GM19023 (cell line): ENCODE results near the gene KATNIP.
"Not testable (repeated sequence)": the region's sequence is repeated elsewhere in the genome, so short reads cannot be mapped to it uniquely, and the experiment has no call there.

Experiments used
- ATAC-seq: cut with Tn5 transposase; IDR thresholded peaks from one replicate; pipeline ENCODE4 v1.9.1; 2021; ENCODE audit warnings: mild to moderate bottlenecking, moderate library complexity; ENCODE audit not compliant: unreplicated experiment

KATNIP gene

DNA sequence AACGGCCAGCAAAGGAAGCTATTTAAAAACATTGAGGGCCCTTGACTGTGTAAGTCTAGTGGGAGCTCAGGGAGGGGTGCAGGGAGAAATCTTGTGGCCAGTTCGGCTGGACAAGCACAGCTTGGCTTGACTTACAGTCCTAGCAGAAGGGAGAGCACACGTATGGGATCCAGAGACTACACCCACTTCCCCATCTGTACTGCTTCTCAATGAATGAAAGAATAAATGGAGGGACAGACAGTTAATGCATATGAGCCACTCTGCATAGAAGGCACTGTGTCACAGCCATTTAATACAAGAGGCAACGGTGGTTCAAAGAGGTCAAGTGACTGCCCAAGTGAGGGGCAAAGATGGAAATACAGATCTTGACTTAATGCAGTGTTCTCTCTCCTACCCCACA is 15.7 kb upstream of the KATNIP start:
- ATAC-seq = no peak

GRCh38 chr16:27538528-27538927 is 11.4 kb upstream of the KATNIP start:
- no peak for ATAC-seq

GRCh38 chr16:27539120-27539519 is 10.8 kb upstream of the KATNIP start:
- no peak for ATAC-seq

DNA sequence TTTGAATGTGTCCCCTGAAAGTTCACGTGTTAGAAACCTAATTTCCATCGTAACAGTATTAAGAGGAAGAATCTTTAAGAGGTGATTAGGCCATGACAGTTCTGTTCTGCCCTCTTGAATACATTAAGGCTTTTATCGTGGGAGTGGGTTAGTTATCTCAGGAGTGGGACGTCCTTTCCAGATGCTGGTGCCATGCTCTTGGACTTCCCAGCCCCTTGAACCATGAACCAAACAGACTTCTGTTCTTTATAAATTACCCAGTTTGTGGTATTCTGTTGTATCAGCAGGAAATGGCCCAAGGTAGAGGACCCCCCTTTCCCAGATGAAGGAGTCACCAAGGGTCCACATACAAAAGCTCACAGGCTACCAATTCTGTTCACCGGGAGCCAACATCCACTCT is 10.3 kb upstream of the KATNIP start:
- ATAC-seq = no peak

- ATAC-seq = no peak
Observed at GRCh38 chr16:27543801-27544200, 6.1 kb upstream of the KATNIP start.

GRCh38 chr16:27544671-27545070 is 5.3 kb upstream of the KATNIP start:
- ATAC-seq = no peak

GRCh38 chr16:27547134-27547533 is 2.8 kb upstream of the KATNIP start:
- ATAC-seq = no peak

DNA sequence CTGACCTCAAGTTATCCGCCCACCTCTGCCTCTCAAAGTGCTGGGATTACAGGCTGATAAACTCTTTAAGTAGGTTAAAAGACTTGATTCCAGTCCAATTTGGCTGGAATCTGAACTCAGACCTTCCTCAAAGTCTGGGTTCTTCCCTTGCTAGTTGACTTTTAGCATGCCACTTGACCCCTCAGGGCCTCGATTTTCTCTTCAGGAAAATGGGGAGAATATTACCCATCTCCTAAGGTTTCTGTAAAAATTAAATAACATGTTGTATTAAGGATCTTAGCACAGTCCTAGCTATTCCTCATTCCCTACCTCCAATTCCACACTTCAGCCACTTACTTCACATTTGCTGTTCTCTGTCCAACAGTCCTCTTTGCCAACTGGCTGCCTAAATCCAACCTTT is 2.1 kb upstream of the KATNIP start:
- no peak for ATAC-seq

DNA sequence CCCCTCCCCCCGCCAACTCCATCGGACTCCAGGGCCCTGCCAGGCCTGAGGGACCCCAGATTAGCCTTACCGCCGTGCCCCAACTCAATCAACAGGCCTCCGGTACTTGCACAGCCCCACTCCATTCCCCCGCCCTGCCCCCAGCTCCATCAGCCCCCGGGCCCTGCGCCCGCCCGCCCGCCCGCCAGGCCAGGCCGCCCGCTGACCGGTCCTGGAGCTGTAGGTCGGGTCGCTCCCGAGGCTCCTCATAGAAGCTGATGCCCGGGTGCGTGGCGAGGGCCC is 539 bp upstream of the KATNIP start:
- ATAC-seq = peak; percentile 19

DNA sequence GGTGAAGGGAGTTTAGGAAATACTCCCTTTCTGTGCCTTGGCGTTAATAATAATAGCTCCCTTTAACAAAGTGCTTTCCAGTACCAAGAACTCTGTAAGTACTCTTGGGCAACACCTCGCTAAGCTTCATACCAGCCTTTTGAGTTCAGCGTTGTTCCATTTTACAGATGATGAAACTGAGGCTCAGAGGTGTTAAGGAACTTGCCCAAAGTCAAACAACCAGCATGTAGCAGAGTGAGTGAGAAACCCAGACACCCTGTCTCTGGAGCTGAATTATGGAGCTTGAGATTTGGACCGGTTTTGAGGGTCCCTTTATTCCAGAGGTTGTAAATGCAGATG is 607 bp downstream of the KATNIP start:
- ATAC-seq = no peak

DNA sequence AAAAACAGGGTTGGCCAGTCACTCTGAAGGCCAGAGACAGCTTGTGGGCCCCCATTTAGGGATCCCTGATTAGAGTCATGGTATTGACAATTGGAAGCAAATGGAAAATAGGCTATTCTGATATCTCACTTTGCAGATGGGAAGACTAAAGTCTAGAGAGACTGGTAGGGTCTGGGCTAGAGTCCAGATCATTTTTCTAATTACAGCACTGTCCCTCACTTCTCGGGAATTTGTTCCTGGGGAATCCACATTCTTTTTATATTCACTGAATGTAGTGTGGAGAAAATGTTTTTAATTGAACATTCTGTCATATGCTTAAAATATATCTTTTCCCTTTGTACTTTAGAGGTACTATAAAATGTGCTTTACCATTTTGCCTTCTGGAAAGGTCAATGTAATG is 1.1 kb downstream of the KATNIP start:
- no peak for ATAC-seq

GRCh38 chr16:27556471-27556870 is 6.5 kb downstream of the KATNIP start:
- no peak for ATAC-seq

DNA sequence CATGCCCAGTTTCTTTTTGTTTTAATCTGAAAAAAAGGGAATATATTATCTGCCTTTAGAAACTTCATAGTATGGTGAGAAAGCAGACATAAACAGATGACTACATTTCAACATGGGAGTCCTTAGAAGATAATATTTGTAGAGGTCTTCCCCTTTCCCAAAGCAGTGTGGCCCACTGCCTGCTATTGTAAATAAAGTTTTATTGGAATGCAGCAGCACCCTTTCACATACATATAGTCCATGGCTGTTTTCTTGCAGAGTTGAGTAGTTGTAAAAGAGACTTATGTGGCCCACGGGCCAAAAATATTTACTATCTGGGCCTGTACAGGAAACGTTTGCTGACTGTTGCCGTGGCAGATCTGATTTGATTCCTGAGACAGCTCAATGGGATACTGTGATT is 8.5 kb downstream of the KATNIP start:
- no peak for ATAC-seq

GRCh38 chr16:27558932-27559331 is 9.0 kb downstream of the KATNIP start:
- no peak for ATAC-seq

- no peak for ATAC-seq
Observed at GRCh38 chr16:27561216-27561615, 11.3 kb downstream of the KATNIP start.

DNA sequence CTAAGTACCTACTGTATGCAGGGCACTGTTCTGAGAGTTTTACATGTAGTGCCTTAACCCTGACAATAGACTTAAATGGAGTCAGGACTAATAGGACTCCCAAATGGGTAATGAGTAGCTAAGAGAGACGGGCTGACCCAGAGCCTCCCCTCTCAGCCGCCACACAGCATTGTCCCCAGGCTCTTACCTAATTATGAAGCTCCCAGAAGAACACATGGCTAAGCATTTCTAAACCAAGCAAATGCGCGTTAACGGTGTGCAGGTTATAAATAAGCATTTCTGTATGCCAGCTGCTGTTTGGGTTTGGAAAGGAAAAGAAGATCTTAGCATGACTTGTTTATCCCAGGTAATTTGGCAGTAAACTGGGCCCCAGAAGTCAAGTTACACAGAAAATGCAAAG is 14.3 kb downstream of the KATNIP start:
- no peak for ATAC-seq

DNA sequence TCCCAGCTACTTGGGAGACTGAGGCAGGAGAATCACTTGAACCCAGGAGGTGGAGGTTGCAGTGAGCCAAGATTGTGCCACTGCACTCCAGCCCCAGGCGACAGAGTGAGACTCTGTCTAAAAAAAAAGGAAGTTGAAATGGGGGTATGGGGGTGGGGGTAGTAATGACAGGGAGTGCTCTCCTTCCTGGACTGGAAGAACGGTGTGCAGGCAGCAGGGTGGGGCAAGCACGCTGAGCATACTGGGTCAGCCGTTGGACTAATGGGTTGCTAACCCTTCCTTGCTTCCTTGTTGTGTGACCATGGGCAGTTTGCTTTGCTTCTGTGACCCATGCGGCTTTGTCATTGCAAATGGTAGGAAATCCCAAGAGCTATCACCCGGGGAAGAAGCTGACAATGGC is 16.5 kb downstream of the KATNIP start:
- no peak for ATAC-seq

DNA sequence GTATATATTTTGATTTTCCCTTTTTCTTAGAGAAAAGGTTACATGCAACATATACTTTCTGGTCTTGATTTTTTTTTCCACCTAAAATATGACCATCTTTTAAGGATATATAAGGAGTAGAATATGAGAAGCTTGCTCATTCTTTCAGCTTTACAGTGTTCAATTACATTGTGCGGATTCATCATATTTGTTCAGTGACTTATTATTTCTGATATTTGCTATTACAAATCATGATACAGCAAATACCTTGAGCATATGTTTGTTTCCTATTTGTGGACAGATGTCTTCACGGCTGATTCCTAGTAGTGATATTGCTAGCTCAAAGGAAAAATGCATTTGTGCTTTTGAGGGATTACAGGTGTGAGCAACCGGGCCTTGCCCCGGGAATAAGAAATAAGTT is 18.1 kb downstream of the KATNIP start:
- no peak for ATAC-seq

GRCh38 chr16:27570986-27571385 is 21.0 kb downstream of the KATNIP start:
- not testable (repeated sequence) for ATAC-seq

DNA sequence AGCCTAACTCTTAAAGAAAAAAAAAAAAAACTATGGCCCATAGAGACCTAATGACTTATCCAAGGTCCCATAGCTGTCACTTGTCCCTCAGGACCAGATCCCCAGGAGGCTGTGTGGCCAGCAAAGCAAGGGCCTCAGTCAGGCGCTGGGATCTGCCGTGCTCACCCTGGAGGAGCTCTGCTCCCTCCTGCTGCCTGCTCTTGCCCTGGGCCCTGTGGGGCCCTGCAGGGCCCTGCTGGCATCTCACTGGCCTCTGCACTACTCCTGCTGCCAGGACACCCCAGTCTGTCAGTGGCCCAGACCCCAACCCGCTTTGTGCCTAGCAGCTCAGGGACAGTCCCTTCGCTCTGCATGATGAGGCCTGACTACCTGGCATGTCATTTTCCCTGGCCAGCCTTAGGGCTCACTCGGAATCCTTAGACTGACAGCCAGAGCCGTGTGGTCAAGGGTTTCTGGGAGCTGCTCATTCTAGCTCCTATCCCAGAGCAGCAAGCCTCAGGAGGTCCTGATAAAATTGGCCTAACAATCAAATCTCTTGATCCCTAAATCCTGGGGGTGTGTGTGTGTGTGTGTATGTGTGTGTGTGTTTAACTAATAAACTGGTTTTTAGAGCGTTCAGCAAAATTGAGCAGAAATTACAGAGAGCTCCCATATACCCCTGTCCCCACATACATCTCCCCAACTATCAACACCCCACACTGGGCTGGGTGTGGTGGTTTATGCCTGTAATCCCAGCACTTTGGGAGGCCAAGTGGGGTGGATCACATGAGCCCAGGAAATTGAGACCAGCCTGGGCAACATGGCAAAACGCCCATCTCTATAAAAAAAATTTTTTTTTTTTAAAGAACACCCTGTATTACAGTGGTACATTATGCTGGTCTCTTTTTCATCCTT is 21.7 kb downstream of the KATNIP start:
- no peak for ATAC-seq

GRCh38 chr16:27572711-27573110 is 22.8 kb downstream of the KATNIP start:
- no peak for ATAC-seq

GRCh38 chr16:27576729-27577128 is 26.8 kb downstream of the KATNIP start:
- no peak for ATAC-seq
